Activated CD4-positive, alpha-beta T cell treated with anti-CD3 and anti-CD28 coated beads, Interleukin-2, amount 10 ng/mL, durations not matched to agents 7 days and 5 days (primary cell): Measurements from ENCODE around the gene LYZL1. TPM values are rescaled to one million over a fixed set of nuclear protein-coding genes. Genes with fewer than 3 reads are reported as not detected.
"Not testable (repeated sequence)": the region's sequence is repeated elsewhere in the genome, so short reads cannot be mapped to it uniquely, and the experiment has no call there.

ENCODE experiments used
- CTCF ChIA-PET: fragments of 350-600 bp; sonication (Branson Sonifier 250); formaldehyde crosslinking; loops from one replicate; lab custom pipeline; 2021; ENCODE audit warnings: antibody characterized with exemption; lab: Charles Lee
- POLR2A ChIA-PET: fragments of 350-600 bp; sonication (Branson Sonifier 250); formaldehyde crosslinking; loops from one replicate; lab custom pipeline; 2021; ENCODE audit warnings: antibody characterized with exemption; lab: Charles Lee
- DNase-seq: peaks from one replicate; pipeline ENCODE4 v3.0.0-alpha.2; 2020
- H3K27ac Mint-ChIP-seq: one replicate; pipeline ENCODE4 v1.8.0; 2021; ENCODE audit warnings: mild to moderate bottlenecking, moderate library complexity, mixed read lengths
- H3K27me3 Mint-ChIP-seq: one replicate; pipeline ENCODE4 v1.8.0; 2021; ENCODE audit warnings: mixed read lengths
- H3K36me3 Mint-ChIP-seq: one replicate; pipeline ENCODE4 v1.8.0; 2021; ENCODE audit warnings: low read depth, mixed read lengths
- H3K4me1 Mint-ChIP-seq: one replicate; pipeline ENCODE4 v1.8.0; 2021; ENCODE audit warnings: mixed read lengths
- H3K4me3 Mint-ChIP-seq: one replicate; pipeline ENCODE4 v1.8.0; 2021; ENCODE audit warnings: mild to moderate bottlenecking, moderate library complexity, mixed read lengths
- H3K9me3 Mint-ChIP-seq: one replicate; pipeline ENCODE4 v1.8.0; 2021; ENCODE audit warnings: mixed read lengths
- total RNA-seq, 2 experiments: library from RNA; stranded (reverse); gene quantifications; one replicate each; pipeline ENCODE4 v1.2.3, GENCODE V29; 2021

The LYZL1 gene
- total RNA-seq, 2 experiments from 2014 or later, result not detected

GRCh38 chr10:29353887-29354561, 65.2 kb downstream of the LYZL1 start:
- Mint-ChIP-seq H3K36me3 (no peaks in the 10 kb centered on the region), H3K4me1 (no peaks in the 10 kb centered on the region), H3K9me3 (no peaks in the 10 kb centered on the region), H3K4me3 (no peak overlapping the region), H3K27ac (no peak overlapping the region), H3K27me3 (peaks cover 9% of the 10 kb centered on the region)
- CTCF ChIA-PET, result no interaction called here
- DNase-seq, result no peak
- POLR2A ChIA-PET, result no interaction called here

GRCh38 chr10:29355411-29355991, 66.6 kb downstream of the LYZL1 start:
- CTCF ChIA-PET, result interaction anchor here (0.6 kb wide), 1 partner anchor 534 kb away, joined by 5 read pairs; no protein-coding TSS in a partner anchor
- POLR2A ChIA-PET, result no interaction called here
- DNase-seq, result no peak
- Mint-ChIP-seq H3K9me3 (no peaks in the 10 kb centered on the region), H3K27me3 (peaks cover 1% of the 10 kb centered on the region), H3K27ac (no peak overlapping the region), H3K4me1 (no peaks in the 10 kb centered on the region), H3K36me3 (no peaks in the 10 kb centered on the region), H3K4me3 (no peak overlapping the region)

- CTCF ChIA-PET, result interaction anchor here (0.7 kb wide), 1 partner anchor 498 kb away, joined by 3 read pairs; no protein-coding TSS in a partner anchor
These were observed 68.1 kb downstream of the LYZL1 start for GRCh38 chr10:29356931-29357330.

GRCh38 chr10:29358010-29358616, 69.2 kb downstream of the LYZL1 start:
- Mint-ChIP-seq H3K9me3 (no peaks in the 10 kb centered on the region), H3K36me3 (no peaks in the 10 kb centered on the region), H3K4me1 (no peaks in the 10 kb centered on the region), H3K27ac (no peak overlapping the region), H3K27me3 (peaks cover 1% of the 10 kb centered on the region), H3K4me3 (no peak overlapping the region)
- ChIA-PET CTCF (no interaction called here), POLR2A (no interaction called here)
- no peak for DNase-seq

More at GRCh38 chr10:29356931-29357330, 68.1 kb downstream of the LYZL1 start:
- peaks cover 1% of the 10 kb centered on the region for H3K27me3 Mint-ChIP-seq
- no peak overlapping the region for H3K4me3 Mint-ChIP-seq
- POLR2A ChIA-PET, result no interaction called here
- no peaks in the 10 kb centered on the region for H3K36me3 Mint-ChIP-seq
- no peak overlapping the region for H3K27ac Mint-ChIP-seq
- no peak for DNase-seq
- no peaks in the 10 kb centered on the region for H3K9me3 Mint-ChIP-seq
- H3K4me1 Mint-ChIP-seq, result no peaks in the 10 kb centered on the region

- H3K4me1 Mint-ChIP-seq, H3K4me3 Mint-ChIP-seq, H3K36me3 Mint-ChIP-seq, H3K9me3 Mint-ChIP-seq, POLR2A ChIA-PET, H3K27ac Mint-ChIP-seq, H3K27me3 Mint-ChIP-seq, CTCF ChIA-PET, DNase-seq: not testable (repeated sequence)
These were observed 71.5 kb downstream of the LYZL1 start for GRCh38 chr10:29360215-29360853.
